ENCODE data around the gene DHX8.
"Not testable (repeated sequence)": the region's sequence is repeated elsewhere in the genome, so short reads cannot be mapped to it uniquely, and the experiment has no call there.

Gene DHX8

GRCh38 chr17:43462569-43462968 is 21.2 kb upstream of the DHX8 start:
- not testable (repeated sequence) for DNase-seq

GRCh38 chr17:43463241-43463640 is 20.5 kb upstream of the DHX8 start:
- DNase-seq: no peak

DNA sequence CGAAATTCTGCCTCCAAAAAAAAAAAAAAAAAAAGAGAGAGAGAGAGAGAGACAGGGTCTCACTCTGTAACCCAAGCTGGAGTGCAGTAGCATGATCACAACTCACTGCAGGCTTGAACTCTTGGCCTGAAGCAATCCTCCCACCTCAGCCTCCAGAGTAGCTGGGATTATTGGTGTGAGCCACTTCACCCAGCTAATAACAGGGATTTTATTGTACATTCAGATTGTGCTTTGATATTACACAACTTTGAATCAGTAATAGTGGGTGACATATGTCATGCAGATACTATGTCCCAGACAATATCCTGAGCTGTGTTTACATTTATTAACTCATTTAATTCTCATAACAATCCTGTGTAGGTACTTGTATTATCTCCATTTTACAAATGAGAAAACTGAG is 19.7 kb upstream of the DHX8 start:
- no peak for DNase-seq

GRCh38 chr17:43465049-43465448 is 18.7 kb upstream of the DHX8 start:
- no peak for DNase-seq

DNA sequence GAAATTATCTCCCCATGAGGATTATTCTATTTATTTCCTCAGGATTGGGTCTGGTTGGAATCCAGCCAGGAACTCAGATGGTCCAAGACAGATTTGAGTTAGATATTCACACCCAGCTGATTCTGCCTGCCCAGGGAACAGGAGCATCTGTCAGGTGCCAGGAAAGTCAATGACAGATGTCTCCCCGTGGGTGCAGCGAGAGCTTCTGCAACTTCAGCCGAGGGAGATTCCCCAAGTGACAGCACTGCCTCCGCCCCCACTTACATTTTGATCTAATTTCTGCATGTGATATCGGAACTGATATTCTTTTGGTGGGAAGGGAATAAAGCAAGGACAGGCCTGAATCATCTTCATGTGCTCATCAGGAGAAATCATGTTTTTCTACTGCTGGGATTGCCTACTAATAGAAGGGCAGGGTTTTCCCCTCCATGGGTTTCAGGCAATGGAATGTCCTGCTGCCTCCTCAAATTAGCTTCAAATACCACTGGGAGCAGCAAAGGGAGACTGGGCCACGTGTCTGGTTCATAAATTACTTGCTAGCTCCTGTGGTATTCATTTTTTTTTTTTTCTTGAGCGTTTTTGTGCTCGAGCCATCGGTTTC is 15.7 kb upstream of the DHX8 start:
- no peak for DNase-seq

- DNase-seq: no peak
These were observed 15.1 kb upstream of the DHX8 start for GRCh38 chr17:43468691-43469139.

DNA sequence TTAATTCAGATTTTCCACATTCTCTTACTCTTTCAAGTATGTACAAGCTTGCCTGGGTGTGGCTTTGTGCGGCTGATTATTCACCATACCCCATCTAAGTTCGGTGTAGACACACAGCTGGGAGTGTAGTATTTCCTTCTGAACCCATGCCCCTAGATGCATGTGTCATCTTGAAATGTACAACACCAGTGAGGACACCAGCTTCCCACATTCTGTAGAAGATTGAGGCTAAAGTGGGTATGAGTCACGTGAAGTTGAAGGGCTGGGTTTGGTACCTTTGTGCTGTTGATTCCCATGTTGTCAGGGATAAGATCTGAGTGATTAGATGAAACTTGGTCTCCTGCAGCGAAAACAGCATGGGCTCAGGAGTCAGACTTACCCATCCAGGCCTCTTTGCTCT is 14.6 kb upstream of the DHX8 start:
- DNase-seq: no peak

DNA sequence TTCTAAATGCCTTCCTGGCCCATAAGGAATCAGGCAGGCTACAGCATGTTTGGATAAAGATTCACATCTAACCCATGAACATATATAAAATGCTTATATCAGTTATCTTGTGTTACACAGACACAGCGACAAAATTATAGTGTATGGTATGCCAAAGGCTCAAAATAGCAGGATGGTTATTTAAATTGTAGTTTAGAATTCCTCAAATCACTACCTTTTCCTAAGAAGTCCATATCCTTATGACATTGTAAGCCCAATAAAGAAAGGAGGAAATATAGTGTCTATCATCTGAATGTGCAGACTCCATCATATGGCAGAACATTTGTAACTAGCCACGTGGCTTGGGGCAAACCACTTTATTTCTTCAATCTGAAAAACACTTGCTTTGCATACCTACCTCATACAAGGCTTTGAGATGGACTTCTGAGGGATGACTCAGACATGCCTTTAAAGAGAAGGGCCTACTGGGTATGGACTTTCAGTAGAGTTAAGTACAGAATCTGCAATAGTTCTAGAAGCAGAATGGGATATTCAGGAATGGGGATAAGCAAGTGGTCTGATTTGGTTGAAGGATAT is 12.1 kb upstream of the DHX8 start:
- no peak for DNase-seq

DNA sequence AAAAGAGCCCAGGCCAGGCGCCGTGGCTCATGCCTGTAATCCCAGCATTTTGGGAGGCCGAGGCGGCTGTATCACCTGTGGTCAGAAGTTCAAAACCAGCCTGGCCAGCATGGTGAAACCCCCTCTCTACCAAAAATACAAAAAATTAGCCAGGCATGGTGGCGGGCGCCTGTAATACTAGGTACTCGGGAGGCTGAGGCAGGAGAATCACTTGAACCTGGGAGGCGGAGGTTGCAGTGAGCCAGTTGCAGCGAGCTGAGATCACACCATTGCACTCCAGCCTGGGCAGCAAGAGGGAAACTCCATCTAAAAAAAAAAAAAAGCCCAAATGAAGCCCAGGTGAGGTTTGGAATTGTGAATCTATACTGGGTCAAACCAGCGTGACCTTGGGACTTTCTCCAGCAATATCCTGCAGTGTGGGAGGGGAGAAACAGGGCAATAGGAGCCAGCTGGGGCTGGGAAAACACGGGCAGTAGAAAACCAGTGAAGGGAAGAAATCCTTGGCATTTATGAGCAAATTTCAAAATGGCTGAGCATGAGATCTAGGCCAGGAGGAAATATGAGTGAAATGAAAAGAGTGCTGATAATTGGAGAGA is 8.2 kb upstream of the DHX8 start:
- DNase-seq: no peak

GRCh38 chr17:43476306-43476705 is 7.5 kb upstream of the DHX8 start:
- DNase-seq: not testable (repeated sequence)

DNA sequence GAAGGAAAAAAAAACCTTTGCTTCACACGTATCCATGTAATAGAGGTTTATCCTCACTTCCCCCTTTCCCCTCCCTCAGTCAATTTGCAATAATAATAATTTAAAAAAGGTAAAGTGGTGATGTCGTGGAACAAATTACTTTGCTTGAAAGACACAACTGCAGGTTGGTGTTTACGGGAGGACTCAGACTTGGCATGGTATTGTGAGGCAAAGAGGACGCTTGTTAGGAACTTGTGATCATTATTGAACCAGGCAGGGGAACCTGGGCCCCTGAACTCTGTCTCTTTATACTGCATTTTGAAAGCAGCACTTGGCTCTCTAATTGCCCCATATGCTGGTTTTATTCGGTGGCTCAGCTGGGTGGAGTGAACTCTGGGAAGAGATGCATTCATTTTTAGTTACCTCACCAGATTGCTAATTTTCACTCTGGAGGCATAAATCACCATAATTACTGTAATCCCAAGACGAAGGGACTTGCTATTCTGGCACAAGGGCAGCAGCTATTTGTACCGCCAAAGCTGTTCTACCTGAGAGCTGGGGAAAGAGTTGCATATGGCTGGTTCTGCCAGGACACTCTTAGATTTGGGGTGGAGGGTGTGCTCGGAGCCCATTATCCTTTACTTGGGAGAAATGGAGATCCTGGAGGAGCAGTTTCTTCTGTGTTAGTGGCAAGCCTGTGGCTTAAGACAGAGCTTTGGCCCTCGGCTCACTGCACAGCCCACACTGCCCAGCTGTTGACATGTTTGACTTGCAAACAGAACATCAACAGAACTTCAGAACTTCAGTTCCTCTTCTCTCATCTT is 5.7 kb upstream of the DHX8 start:
- no peak for DNase-seq

GRCh38 chr17:43479948-43480347 is 3.8 kb upstream of the DHX8 start:
- no peak for DNase-seq

GRCh38 chr17:43482103-43483012 is 1.4 kb upstream of the DHX8 start:
- no peak for DNase-seq

DNA sequence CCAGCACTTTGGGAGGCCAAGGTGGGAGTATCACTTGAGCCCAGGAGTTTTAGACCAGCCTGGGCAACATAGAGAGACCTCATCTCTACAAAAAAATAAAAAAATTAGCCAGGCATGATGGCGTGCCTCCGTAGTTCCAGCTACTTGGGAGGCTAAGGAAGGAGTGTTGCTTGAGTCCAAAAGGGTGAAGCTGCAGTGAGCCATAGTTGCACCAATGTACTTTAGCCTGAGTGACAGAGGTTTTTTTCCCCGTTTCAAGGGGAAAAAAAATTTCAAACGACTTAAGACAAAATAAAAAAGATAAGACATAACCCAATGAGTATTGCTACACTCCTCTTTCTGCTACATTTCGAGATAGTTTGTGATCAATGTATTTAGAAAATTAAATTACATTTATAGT is 6.8 kb downstream of the DHX8 start:
- no peak for DNase-seq

- DNase-seq: not testable (repeated sequence)
These were observed 25.7 kb downstream of the DHX8 start for GRCh38 chr17:43509440-43509839.

- not testable (repeated sequence) for DNase-seq
These were observed 27.4 kb downstream of the DHX8 start for GRCh38 chr17:43511199-43511598.

- no peak for DNase-seq
These were observed 31.9 kb downstream of the DHX8 start for GRCh38 chr17:43515656-43516055.

GRCh38 chr17:43517161-43517560 is 33.4 kb downstream of the DHX8 start:
- no peak for DNase-seq

- no peak for DNase-seq
These were observed 34.0 kb downstream of the DHX8 start for GRCh38 chr17:43517615-43518386.

- DNase-seq: no peak
These were observed 37.6 kb downstream of the DHX8 start for GRCh38 chr17:43521389-43521788.

DNA sequence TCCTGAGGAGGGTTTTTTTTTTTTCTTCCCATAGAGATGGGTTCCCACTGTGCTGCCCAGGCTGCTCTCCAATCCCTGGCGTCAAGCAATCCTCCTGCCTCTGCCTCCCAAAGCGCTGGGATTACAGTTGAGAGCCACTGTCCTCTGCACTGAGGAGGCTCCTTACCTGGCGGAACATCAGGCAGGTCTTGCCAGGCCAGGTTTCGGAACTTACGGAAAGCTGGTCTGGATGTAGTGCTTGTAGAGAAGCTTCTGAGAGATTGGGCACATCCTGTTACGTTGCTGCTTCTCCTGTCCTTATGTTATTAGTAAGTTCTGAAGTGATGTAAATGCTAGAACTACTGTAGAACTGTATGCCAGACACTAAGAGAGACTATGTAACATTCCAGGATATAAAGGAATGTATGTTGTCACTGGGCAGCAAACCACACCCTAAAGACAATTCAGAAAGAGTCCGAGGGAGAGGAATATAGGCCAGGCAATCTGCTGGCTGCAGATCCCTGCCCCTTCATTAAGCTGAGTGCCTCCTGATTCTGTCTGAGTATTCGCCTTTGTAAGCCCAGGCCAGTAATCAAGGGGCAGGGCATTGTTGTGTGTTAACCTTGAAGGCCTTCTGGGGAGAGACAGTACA is 41.3 kb downstream of the DHX8 start:
- DNase-seq: no peak
